Left ventricle myocardium inferior (tissue), 1 donor: Measurements from ENCODE around the gene TSPAN9. TPM values are rescaled to one million over a fixed set of nuclear protein-coding genes. Genes with fewer than 3 reads are reported as not detected.
A peak's percentile ranks its signal among the peaks of the same experiment; 100 is the strongest.

Source experiments
- DNase-seq: peaks from one replicate; pipeline ENCODE4 v3.0.0-alpha.2; 2020
- H3K27ac ChIP-seq: fragments of 200-600 bp; replicated peaks from 2 replicates; pipeline ENCODE4 v1.8.0; 2021
- H3K27me3 ChIP-seq: fragments of 200-600 bp; 2 replicates; pipeline ENCODE4 v1.8.0; 2021; ENCODE audit warnings: low read depth
- H3K36me3 ChIP-seq: fragments of 200-600 bp; 2 replicates; pipeline ENCODE4 v1.8.0; 2021
- H3K4me1 ChIP-seq: fragments of 200-600 bp; 2 replicates; pipeline ENCODE4 v1.8.0; 2021
- H3K4me3 ChIP-seq: fragments of 200-600 bp; 2 replicates; pipeline ENCODE4 v1.8.0; 2021; ENCODE audit warnings: mild to moderate bottlenecking, moderate library complexity
- H3K9me3 ChIP-seq: fragments of 200-600 bp; replicated peaks from 2 replicates; pipeline ENCODE4 v1.8.0; 2021
- CTCF ChIP-seq: fragments of 200-600 bp; IDR thresholded peaks from 2 replicates; pipeline ENCODE4 v1.8.0; 2021; ENCODE audit warnings: antibody characterized with exemption, mild to moderate bottlenecking, borderline replicate concordance
- intact Hi-C: fragments of 100-400 bp; cut with micrococcal nuclease; formaldehyde crosslinking; loops from one replicate; pipeline ENCODE4 v1.11.0; 2022
- total RNA-seq: library from RNA; stranded (reverse); fragmentation: NEBNext Ultra II Directional; extraction: Animal tissue kit (Norgen Biotek cat#: 25700); gene quantifications from one replicate; pipeline ENCODE4 v1.2.1, GENCODE V29; 2021
- donor health status: DM: no; HTN: yes; CAD: no; lungs with severe emphysema.

TSPAN9 gene
- total RNA-seq, 1 donor from 2014 or later = 305 TPM

- no peak for TF ChIP-seq CTCF
- peaks cover 88% of the 10 kb centered on the region for H3K36me3 ChIP-seq
- no peaks in the 10 kb centered on the region for H3K27me3 ChIP-seq
- H3K4me3 ChIP-seq = no peak overlapping the region
- H3K4me1 ChIP-seq = peaks cover 52% of the 10 kb centered on the region
- H3K9me3 ChIP-seq = no peaks in the 10 kb centered on the region
- H3K27ac ChIP-seq = peak overlapping the region; percentile 30
- intact Hi-C loops = no loop called here
- no peak for DNase-seq
Measured at GRCh38 chr12:3282384-3282670, 205.1 kb downstream of the TSPAN9 start.

DNA sequence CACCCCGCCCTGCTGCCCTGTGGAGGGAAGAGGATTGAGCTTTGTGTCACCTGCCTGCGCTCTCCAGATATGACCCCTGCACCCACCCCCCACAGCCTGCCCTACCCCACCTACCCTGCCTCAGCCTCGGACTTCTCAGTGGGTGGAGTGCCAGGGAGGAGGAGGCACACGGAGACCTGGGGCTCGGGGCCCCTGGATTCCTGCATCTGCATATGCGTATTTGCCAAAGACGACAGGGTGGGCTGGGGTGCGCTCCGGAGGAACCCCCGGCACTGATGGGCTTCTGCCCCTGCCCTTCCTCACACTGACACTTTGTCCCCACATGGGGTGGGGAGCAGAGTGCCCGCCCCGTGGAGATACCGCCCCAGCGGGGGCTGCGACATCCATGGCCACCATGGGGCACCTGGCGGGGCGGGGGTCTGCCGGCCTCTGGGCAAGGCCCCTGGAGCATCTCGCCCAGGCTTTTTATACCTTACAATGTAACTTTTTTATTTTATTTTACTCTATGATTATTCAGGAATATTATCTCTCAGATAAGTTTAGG lies 206.0 kb downstream of the TSPAN9 start:
- Histone ChIP-seq H3K36me3 (peaks cover 90% of the 10 kb centered on the region), H3K27ac (no peak overlapping the region), H3K9me3 (no peaks in the 10 kb centered on the region), H3K4me1 (peaks cover 48% of the 10 kb centered on the region), H3K4me3 (no peak overlapping the region), H3K27me3 (no peaks in the 10 kb centered on the region)
- intact Hi-C loops = no loop called here
- DNase-seq = no peak
- no peak for TF ChIP-seq CTCF

- Histone ChIP-seq H3K27me3 (no peaks in the 10 kb centered on the region), H3K9me3 (no peaks in the 10 kb centered on the region), H3K4me1 (peaks cover 36% of the 10 kb centered on the region), H3K4me3 (no peak overlapping the region), H3K36me3 (peaks cover 80% of the 10 kb centered on the region), H3K27ac (no peak overlapping the region)
- intact Hi-C loops = no loop called here
- no peak for DNase-seq
- TF ChIP-seq CTCF = no peak
Measured at GRCh38 chr12:3284405-3284804, 207.2 kb downstream of the TSPAN9 start.

DNA sequence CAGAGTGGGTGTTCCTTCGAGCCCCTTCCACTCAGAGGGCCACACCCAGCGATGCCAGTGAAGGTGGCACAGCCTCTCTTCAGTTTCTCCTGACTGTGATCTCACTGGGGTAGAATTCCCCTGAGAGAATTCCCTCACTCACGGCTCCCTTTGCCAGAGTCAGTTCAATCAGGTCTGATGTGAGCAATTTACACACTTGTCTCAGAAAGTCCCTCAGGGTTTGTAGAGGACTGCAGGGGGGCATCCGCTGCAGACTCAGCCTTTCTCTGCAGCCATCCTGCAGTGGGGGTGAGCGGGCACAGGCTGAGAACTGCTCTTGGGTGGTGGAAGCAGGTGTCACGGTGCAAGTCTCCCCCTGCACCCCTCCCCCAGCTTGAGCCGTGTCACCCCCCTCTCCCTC lies 208.4 kb downstream of the TSPAN9 start:
- Histone ChIP-seq H3K4me1 (peaks cover 25% of the 10 kb centered on the region), H3K4me3 (no peak overlapping the region), H3K36me3 (peaks cover 71% of the 10 kb centered on the region), H3K27ac (no peak overlapping the region), H3K9me3 (no peaks in the 10 kb centered on the region), H3K27me3 (no peaks in the 10 kb centered on the region)
- DNase-seq = no peak
- intact Hi-C loops = no loop called here
- TF ChIP-seq CTCF = no peak

DNA sequence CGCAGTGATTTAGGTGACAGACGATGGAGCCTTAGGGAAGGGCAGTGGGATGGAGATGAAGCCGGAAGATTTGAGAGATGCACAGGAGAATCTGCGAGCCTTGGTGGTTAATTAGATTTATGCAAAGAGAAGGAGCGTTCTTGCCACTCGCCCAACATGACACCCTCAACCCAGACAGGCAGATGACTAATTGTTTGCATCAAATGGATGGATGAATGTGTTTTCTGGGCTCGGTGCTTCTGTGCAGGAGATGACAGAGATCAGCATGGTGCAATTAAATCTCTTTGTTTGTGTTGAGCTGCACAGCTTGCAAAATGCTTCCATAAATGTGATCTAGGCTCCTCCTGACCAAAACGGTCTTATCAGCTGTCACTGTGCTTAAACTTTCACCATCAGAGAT lies 211.5 kb downstream of the TSPAN9 start:
- Histone ChIP-seq H3K36me3 (peaks cover 45% of the 10 kb centered on the region), H3K27me3 (no peaks in the 10 kb centered on the region), H3K4me3 (no peak overlapping the region), H3K27ac (no peak overlapping the region), H3K4me1 (peaks cover 17% of the 10 kb centered on the region), H3K9me3 (no peaks in the 10 kb centered on the region)
- TF ChIP-seq CTCF = no peak
- intact Hi-C loops = no loop called here
- no peak for DNase-seq

DNA sequence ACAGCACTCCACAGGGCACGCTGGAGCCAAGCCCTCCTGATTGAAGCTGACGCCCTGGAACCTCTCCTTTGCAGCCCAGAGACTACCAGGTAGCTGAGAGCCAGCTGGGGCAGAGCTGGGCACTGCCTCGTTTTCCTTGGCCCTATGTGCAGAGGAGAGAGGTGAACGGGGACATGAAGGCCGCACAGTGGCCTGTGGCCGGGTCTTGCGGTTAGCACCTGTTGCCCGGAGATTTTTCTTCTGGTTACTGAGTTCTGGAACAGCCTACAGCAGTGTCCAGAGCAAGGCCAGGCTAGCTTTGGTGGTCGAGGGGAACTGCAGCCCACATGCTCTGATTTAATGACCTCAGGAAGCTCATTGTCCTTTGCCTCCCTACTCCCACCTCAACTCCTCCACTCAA lies 212.5 kb downstream of the TSPAN9 start:
- Histone ChIP-seq H3K27me3 (no peaks in the 10 kb centered on the region), H3K4me1 (peaks cover 21% of the 10 kb centered on the region), H3K9me3 (no peaks in the 10 kb centered on the region), H3K27ac (no peak overlapping the region), H3K36me3 (peaks cover 35% of the 10 kb centered on the region), H3K4me3 (no peak overlapping the region)
- no peak for DNase-seq
- TF ChIP-seq CTCF = no peak
- intact Hi-C loops = no loop called here
